ENCODE measurements around the gene FNDC3A.

The FNDC3A gene

DNA sequence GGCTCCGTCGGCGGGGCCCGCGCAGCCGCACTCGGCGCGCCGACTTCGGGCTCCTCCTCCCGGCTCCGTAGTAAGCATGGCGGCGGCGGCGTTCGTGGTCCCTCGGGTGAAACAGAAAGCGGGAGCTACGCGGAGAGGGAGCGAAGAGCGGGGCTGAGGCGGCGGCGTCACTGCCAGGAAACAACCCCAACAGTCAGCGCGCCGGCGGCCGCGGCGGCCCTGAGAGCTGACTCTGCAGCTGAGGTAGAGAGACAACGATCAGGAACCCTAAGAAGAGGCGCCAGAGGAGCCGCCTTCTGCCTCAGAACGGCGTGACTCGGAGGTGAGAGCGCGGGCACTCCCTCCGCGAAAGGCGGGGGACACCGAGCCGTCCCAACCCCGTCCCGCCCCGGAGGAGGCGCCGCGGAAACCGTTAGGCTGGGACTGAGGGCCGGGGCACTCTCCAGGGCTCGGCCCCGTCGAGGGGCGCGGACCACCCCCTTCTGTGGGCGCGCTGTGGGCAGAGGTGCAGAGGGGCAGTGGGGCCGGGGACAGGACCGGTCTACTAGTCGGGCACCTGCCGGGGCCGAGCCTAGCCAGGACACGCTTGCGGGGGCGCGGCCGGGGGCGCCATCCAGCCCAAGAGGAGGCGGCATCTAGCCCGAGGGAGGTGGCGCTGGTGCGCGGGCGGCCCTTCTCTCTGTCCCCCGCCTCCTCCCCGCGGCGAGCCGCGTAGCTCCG lies at the start of gene FNDC3A:
TSS of gene FNDC3A (plus strand) at position 57 of the 720 bp plus-strand sequence. CDS start 30,279 bp downstream, outside the sequence.
- DNase-seq = peak; percentile 78 to 80

DNA sequence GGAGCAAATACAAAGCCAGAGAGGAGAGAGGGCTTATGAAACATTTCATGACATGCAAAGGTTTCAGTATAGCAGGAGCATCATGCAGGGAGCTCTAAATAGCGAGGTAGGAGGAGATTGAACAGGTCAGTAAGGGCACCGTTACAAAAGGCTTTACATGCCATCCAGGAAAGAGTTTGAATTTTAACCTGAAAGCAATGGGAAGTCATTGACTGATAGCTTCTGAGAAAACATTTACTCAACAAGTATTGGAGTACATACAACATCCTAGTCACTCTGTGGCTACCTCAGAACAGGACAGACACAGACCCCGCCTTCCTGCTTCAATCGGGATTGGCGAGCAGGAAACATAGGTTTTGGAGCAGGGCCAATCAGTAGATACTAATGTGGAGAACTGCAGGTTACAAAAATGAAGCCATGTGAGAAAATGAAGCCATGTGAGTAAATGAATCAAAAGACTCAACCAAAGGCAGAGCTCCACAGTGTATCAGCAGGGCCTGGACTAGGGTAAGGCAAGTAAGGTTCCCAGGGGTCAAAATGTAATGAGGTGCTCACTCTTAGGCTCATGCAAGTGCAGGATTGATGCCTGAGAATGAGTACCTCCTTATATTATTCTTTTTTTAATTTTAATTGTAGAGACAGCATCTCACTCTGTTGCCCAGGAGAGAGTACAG lies 46.8 kb upstream of the FNDC3A start:
- DNase-seq = no peak

- no peak for DNase-seq
Observed at GRCh38 chr13:48930918-48931317, 44.8 kb upstream of the FNDC3A start.

DNA sequence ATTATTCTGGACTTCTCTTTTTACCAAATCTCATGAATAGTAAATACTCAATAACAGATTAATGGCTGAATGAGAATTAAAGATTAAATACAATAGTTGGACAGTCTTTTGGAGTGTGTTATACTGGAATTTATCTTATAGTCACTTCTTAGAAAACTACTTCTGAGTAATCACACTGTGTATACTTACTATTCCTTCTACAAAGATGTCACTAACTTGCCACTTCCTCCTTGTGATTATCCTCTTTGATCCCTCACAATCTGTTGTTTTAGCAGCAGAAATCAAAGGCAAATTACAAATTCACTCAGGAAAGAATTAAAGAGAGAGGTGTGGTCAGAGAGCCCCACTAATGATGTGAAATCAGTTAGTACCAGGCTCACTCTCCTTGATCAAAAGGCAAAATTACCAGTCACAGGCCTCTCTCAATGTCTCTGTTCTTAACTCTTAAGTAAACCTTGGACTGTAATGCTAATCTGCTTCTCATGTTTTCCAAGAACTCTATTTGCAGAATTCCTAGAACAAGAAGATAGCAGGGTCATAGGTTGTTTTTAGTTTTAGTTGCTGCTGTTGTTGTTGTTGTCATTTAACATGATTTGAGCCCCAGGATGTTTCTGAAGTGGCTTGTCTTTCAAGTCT lies 37.3 kb upstream of the FNDC3A start:
- DNase-seq = no peak

- no peak for DNase-seq
Observed at GRCh38 chr13:48939728-48940127, 36.0 kb upstream of the FNDC3A start.

DNA sequence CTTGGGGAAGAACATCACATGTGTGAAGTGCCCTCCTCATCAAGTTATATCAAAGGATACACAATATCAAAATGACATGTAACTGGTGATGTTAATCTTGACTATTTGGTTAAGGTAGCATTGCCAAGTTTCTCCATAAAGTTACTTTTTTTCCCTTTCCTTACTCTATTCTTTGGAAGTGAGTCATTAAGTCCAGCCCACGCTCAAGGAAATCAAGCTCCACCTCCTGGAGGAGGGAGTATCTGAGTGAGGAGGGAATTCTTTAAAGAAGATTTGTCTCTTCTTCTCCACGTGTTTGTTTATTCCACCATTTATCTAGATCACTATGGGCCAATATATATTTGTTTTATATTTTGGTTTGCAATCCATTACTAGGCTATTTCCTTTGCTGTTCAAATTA lies 33.6 kb upstream of the FNDC3A start:
- no peak for DNase-seq

GRCh38 chr13:48944221-48944620 lies 31.5 kb upstream of the FNDC3A start:
- DNase-seq = no peak

DNA sequence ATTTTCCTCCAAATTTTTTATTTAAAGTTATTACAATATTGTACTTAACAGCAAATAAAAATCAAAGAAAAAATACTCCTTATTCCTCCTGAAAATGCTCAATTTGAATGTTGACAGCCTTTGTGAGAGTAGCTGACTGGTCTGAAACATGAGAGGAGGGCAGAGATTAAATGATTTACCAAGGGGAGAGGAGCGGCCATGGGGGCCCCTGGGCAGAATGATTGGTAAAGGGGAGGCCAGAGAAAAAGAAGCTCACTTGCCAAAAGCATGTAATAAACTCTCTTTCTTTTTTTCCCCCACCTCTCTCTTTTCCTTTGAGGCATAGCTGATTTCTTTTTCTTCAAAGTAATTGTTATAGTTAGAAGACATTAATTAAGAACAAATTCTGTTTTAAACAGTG lies 30.1 kb upstream of the FNDC3A start:
- no peak for DNase-seq

DNA sequence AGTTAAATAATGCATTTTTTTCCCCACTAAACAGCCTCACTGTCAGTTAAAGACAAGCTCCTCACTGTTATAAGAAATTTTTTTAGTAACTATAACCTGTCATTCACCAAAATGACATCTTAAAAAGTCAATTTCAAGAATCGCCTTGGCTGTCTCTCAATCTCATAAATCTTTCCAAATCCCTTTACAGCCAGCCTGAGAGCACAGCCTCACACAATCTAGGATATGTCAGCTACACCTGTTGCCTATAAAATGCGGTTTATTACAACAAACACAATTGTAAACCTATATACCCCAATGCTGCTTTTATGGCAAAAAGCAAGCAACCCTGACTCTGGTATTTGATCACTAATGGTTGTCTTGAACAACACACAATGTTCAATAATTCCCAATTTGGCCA lies 29.5 kb upstream of the FNDC3A start:
- no peak for DNase-seq

- no peak for DNase-seq
Observed at GRCh38 chr13:48949566-48950500, 25.9 kb upstream of the FNDC3A start.

DNA sequence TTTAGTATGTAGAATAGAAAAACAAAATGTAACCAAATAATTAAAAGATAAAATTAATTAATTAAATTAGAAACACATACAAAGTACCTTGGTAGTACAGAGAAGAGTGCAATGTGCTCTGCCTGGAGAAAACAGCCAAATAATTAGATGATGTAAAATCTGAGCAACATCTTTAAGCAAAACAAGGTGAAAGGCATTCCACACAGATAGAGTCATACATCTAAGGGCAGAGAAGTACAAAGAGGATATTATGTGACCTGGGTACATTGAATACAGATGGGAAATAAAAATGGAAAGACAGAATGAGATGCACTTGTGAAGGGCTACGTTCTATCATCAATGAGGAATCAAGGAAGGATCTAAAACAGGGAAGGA lies 25.2 kb upstream of the FNDC3A start:
- no peak for DNase-seq

- no peak for DNase-seq
Observed at GRCh38 chr13:48954081-48954480, 21.6 kb upstream of the FNDC3A start.

GRCh38 chr13:48955536-48955935 lies 20.2 kb upstream of the FNDC3A start:
- DNase-seq = no peak

DNA sequence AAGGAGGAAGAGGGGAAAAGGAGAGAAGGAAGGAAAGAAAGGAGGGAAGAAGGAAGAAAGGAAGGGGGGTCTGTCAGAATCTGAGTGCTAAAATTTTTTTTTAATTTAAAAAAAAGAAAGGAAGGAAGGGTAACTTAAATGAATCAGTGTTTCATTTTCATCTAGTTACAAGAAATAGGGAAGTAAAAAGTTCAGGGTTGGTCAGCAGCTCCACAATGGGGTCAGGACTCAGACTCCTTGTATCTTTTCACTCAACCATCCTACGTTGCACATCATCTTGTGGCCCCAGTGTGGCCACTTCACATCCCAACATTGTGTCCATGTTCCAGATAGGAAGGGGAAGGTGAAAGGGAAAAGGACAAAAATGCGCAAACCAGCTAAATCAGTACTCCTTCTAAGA lies 14.3 kb upstream of the FNDC3A start:
- DNase-seq = no peak

GRCh38 chr13:48962281-48962680 lies 13.4 kb upstream of the FNDC3A start:
- no peak for DNase-seq

- DNase-seq = no peak
Observed at GRCh38 chr13:48965736-48966135, 10.0 kb upstream of the FNDC3A start.

DNA sequence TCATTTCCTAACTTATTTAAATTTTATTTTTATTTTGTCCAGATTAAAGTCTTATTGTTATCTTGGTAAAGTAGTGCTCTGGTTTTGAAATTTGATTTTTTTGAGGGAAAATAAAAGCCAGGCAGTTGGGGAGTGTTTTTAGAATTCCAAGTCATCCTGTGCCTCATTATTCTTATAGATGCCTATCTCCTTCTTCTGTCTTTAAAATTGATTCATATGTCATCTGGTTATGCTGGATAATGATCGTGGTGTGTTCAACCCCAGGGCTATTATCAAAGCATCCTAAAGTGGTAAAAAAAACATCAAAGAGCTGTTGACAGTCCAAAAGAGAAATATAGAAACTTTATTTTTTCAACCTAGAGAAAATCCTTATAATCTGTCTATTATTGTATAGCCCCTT lies 6.0 kb upstream of the FNDC3A start:
- no peak for DNase-seq

- no peak for DNase-seq
Observed at GRCh38 chr13:48973845-48974431, 1.8 kb upstream of the FNDC3A start.

- DNase-seq = peak; percentile 63 to 75
Observed at GRCh38 chr13:48975101-48975855, 434 bp upstream of the FNDC3A start.

DNA sequence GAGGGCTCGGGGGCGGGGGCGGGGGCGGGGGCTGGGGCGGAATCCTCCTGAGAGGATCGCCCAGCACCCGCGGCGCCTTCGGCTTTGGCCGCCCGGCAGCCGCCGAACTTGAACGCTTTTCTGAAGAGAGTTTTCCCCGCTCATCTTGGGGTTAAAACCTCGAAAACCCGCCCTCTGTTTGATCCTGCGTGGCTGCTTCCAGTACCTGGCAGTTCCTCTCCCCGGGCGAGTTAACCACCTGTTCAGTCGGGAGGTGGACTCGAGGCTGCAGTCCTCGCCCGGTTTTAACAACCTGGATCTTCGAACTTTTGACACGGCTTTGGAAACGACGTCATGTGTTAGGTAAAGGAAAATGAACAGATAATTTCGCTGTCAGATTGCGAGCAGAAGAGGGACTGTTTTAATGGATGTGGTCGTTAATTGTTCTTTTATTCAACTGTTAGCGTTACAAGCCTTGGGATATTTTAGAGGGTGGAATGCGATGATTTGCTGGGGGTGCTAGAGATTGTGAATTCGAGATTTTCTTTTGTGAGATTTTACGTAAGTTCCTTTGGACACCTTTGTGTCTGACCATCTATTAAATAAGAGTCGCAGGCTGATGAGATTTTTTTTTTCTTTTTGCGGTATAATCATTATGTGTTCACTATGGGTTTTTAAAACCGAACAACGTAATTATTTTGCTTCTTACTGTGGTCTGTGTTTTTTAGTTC lies 1.0 kb downstream of the FNDC3A start:
- DNase-seq = peak in 1 of 2 experiments; percentile 53

DNA sequence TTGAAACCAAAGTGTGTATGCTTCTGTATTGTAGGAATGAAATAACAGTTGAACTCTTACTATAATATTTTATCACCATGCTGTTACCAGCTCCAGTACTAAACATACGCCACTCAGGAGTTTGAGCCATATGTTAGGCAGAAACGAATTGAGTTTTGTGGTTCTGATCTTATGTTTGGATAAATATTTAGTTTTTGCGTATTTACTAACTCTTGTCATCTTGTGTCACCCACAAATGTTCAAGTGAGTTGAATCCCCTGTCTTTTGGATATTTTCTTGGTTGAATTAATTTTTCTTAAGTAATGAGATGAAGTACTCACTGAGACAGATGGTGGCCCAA lies 1.5 kb downstream of the FNDC3A start:
- DNase-seq = peak; percentile 31 to 52
